WI38 (cell line): ENCODE results near the gene CR1.
"Not testable (repeated sequence)": the region's sequence is repeated elsewhere in the genome, so short reads cannot be mapped to it uniquely, and the experiment has no call there.

Experiments
- H3K4me3 ChIP-seq: 2 replicates; pipeline ENCODE4 v1.5.1; 2011; ENCODE audit warnings: low read depth, mild to moderate bottlenecking, control low read depth, low read length
- CTCF ChIP-seq: IDR thresholded peaks from 2 replicates; pipeline ENCODE4 v1.5.1; 2012; ENCODE audit warnings: low read depth, mild to moderate bottlenecking, control low read depth, low read length

The CR1 gene

GRCh38 chr1:207606362-207606755 is 110.4 kb downstream of the CR1 start:
- no peak overlapping the region for H3K4me3 ChIP-seq
- no peak for TF ChIP-seq CTCF

- TF ChIP-seq CTCF, result no peak
- H3K4me3 ChIP-seq, result no peak overlapping the region
These were observed 116.8 kb downstream of the CR1 start for GRCh38 chr1:207612762-207613161.

DNA sequence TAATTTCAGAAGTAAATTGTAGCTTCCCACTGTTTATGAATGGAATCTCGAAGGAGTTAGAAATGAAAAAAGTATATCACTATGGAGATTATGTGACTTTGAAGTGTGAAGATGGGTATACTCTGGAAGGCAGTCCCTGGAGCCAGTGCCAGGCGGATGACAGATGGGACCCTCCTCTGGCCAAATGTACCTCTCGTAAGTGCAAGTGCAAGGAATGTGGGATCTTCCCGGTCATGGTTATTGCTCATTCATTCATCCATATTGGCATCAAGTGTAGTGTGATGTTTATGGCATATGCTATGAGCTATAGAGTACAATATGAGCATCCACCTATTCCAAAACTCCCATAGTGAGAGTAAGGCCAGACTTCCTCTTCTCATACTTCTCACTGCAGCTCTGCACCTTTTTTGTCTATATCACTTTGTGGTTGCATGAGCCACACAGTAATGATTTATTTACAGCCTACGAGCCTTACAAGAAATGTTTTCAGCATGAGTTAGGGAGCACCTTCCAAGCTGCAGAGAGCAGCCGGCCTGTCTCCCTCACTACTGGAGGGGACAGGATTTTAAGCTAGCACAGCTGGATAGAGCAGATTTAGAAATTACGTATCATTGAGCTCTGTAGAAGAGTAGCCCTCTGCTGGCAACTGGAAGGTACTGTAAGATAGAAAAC is 124.0 kb downstream of the CR1 start:
- TF ChIP-seq CTCF, result peak; percentile 70
- no peak overlapping the region for H3K4me3 ChIP-seq

DNA sequence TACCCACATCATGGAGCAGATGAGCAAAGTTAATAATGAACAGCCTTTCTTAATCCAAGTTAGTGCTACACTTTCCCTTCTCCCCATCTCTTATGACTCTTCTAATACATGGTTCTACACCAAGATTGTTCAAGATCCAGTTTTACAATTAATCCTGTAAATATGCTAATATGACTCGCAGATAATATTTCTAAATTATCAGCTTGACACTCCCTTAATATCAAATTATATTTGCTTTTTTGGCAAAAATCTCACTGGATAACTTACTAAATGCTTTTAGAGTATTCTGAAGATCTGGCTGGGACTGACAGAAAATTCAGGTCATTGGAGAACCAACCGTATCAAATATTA is 124.6 kb downstream of the CR1 start:
- no peak overlapping the region for H3K4me3 ChIP-seq
- TF ChIP-seq CTCF, result no peak

DNA sequence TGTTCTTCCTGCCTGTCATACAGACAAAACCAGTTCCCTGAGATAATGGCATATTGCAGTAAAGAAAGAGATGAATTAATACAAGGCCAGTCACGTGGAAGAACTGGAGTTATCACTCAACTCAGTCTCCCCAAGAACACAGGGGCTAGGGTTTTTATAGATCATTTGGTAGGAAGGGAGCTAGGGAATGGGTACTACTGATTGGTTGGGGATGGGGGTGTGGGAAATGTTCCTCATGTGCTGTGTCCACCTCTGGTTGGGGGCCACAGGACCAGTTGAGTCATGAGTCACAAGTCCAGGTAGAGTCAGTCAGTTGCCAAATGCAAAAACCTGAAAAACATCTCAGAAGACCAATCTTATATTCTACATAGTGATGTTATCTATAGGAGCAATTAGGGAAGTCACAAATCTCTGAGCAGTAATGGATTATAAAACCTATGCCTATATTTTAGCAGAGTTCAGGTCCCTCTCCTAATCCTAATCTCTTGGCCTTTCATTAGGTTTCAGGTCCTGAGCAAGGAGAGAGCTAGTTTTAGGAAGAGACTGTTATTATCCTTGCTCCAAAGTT is 129.6 kb downstream of the CR1 start:
- not testable (repeated sequence) for H3K4me3 ChIP-seq

DNA sequence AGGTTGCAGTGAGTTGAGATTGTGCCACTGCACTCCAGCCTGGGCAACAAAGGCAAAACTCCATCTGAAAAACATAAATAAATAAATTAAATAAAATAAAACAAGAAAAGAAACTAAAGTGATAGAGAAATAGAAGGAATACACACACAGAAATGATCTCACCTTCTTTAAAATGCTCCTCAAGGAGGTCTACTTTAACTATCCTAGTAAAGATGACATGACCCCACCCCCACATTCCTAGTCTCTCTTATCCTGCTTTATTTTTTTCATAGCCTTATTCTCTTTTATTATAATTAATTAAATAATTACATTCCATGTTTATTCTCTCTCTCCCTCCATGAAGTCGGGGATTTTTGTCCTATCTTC is 131.0 kb downstream of the CR1 start:
- no peak for TF ChIP-seq CTCF

DNA sequence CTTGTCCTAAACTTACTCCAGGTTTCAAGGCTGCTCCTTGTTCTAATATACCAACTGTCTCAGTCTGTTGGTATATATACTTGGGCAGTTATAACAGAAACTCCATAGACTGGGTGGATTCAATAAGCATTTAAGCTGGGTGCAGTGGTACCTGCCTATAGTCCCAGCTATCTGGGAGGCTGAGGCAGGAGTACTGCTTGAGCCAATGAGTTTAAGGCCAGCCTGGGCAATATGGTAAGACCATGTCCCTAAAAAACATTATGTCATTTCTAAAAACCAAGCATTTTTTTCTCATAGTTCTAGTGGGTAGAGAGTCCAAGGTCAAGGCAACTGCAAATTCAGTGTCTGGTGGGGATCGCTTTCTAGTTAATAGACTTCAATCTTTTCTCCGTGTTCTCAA is 131.5 kb downstream of the CR1 start:
- H3K4me3 ChIP-seq, result no peak overlapping the region
- TF ChIP-seq CTCF, result no peak

More for the DNA sequence above, 131.0 kb downstream of the CR1 start:
- no peak overlapping the region for H3K4me3 ChIP-seq

DNA sequence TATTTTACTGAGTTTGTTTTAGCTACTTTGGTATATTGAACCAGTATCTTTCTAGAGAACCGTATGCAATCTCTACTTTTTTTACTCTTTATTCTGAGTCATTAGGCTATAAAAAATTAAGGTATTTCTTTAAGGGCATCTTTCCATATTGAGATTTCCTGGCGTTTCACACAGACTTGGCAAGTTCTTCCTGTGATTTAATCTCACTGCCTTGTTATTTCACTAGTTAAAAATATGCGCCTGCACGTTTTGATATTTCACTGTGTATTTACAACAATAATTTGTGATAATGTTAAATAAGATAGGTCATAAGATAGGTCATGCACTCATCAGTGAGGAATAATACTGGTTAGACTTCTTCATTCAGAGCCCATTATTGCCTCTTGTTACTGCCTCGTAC is 132.8 kb downstream of the CR1 start:
- no peak overlapping the region for H3K4me3 ChIP-seq
- TF ChIP-seq CTCF, result no peak
